GM23338 (cell line): Measurements from ENCODE around the gene SORL1. TPM values are rescaled to one million over a fixed set of nuclear protein-coding genes. Genes with fewer than 3 reads are reported as not detected.

Experiments
- ATAC-seq: fragments of 200-7000 bp; cut with Tn5 transposase; 3 replicates; pipeline ENCODE4 v1.9.1; 2020
- DNase-seq: peaks from one replicate; pipeline ENCODE4 v3.0.0-alpha.2; 2015; ENCODE audit warnings: low spot score
- H2AFZ ChIP-seq: fragments of 200-600 bp; sonication (generic); 2 replicates; pipeline ENCODE4 v1.8.0; 2016; ENCODE audit warnings: antibody characterized with exemption, mild to moderate bottlenecking, moderate library complexity
- H3F3A ChIP-seq: fragments of 200-600 bp; sonication (generic); replicated peaks from 2 replicates; pipeline ENCODE4 v1.8.0; 2017; ENCODE audit warnings: antibody characterized with exemption, mixed run types, low read depth
- H3K27ac ChIP-seq: fragments of 200-600 bp; sonication (generic); 2 replicates; pipeline ENCODE4 v1.6.1; 2016; ENCODE audit warnings: low read depth
- H3K27me3 ChIP-seq: fragments of 200-600 bp; sonication (generic); 2 replicates; pipeline ENCODE4 v1.8.0; 2016; ENCODE audit warnings: mild to moderate bottlenecking, mixed run types, moderate library complexity; ENCODE audit not compliant: insufficient read depth
- H3K36me3 ChIP-seq: fragments of 200-600 bp; sonication (generic); 2 replicates; pipeline ENCODE4 v1.8.0; 2016; ENCODE audit warnings: mild to moderate bottlenecking; ENCODE audit not compliant: insufficient read depth
- H3K4me1 ChIP-seq: fragments of 200-600 bp; sonication (generic); 2 replicates; pipeline ENCODE4 v1.8.0; 2016; ENCODE audit warnings: mild to moderate bottlenecking, moderate library complexity; ENCODE audit not compliant: insufficient read depth
- H3K4me2 ChIP-seq: fragments of 200-600 bp; sonication (generic); 2 replicates; pipeline ENCODE4 v1.7.1; 2017; ENCODE audit warnings: mixed run types
- H3K4me3 ChIP-seq: fragments of 200-600 bp; sonication (generic); 2 replicates; pipeline ENCODE4 v1.6.1; 2016; ENCODE audit warnings: mixed run types
- H3K79me2 ChIP-seq: fragments of 200-600 bp; sonication (generic); replicated peaks from 2 replicates; pipeline ENCODE4 v1.8.0; 2017; ENCODE audit warnings: mild to moderate bottlenecking; ENCODE audit not compliant: insufficient read depth
- H3K9me2 ChIP-seq: fragments of 200-600 bp; sonication (generic); 2 replicates; pipeline ENCODE4 v1.8.0; 2017; ENCODE audit not compliant: insufficient read depth
- H4K20me1 ChIP-seq: fragments of 200-600 bp; sonication (generic); replicated peaks from 2 replicates; pipeline ENCODE4 v1.8.0; 2017; ENCODE audit warnings: mild to moderate bottlenecking; ENCODE audit not compliant: insufficient read depth
- H3K27ac Mint-ChIP-seq: 2 replicates; pipeline ENCODE4 v1.8.0; 2020; ENCODE audit warnings: inconsistent platforms, mild to moderate bottlenecking, moderate library complexity, mixed read lengths
- H3K27me3 Mint-ChIP-seq: 3 replicates; pipeline ENCODE4 v1.8.0; 2022; ENCODE audit warnings: low read depth, mild to moderate bottlenecking, moderate library complexity, mixed read lengths, inconsistent platforms; ENCODE audit not compliant: insufficient read depth, poor library complexity
- H3K36me3 Mint-ChIP-seq: 3 replicates; pipeline ENCODE4 v1.8.0; 2021; ENCODE audit warnings: low read depth, mild to moderate bottlenecking, inconsistent platforms, moderate library complexity, mixed read lengths
- H3K4me1 Mint-ChIP-seq: 3 replicates; pipeline ENCODE4 v1.8.0; 2020; ENCODE audit warnings: mild to moderate bottlenecking, inconsistent platforms, mixed read lengths
- H3K4me3 Mint-ChIP-seq: 3 replicates; pipeline ENCODE4 v1.8.0; 2021; ENCODE audit warnings: moderate library complexity, mild to moderate bottlenecking, inconsistent platforms, mixed read lengths
- H3K9me3 Mint-ChIP-seq: 3 replicates; pipeline ENCODE4 v1.8.0; 2020; ENCODE audit warnings: moderate library complexity, mild to moderate bottlenecking, inconsistent platforms, mixed read lengths
- CREB1 ChIP-seq: fragments of 250-450 bp; sonication (Bioruptor Pico); IDR thresholded peaks from 2 replicates; pipeline ENCODE4 v1.5.0; 2020; ENCODE audit warnings: low read depth, mild to moderate bottlenecking, moderate library complexity
- CTCF ChIP-seq, 2 experiments: fragments of 200-600 bp in 1 of 2; sonication (generic) in 1 of 2; conservative IDR thresholded peaks; 2 replicates each; pipeline versions ENCODE4 v1.5.1 to v1.6.1; 2016 to 2017; ENCODE audit warnings: antibody characterized with exemption in 2 of 2, low read depth in 2 of 2, mild to moderate bottlenecking in 2 of 2, moderate library complexity in 1 of 2
- ETS1 ChIP-seq: IDR thresholded peaks from 2 replicates; pipeline ENCODE4 v1.6.1; 2016; ENCODE audit warnings: antibody characterized with exemption
- EZH2 ChIP-seq: fragments of 200-600 bp; sonication (generic); IDR thresholded peaks from one replicate; pipeline ENCODE4 v1.8.0; 2017; ENCODE audit warnings: antibody characterized with exemption, mild to moderate bottlenecking, low read depth; ENCODE audit not compliant: unreplicated experiment
- EZH2phosphoT487 ChIP-seq: fragments of 200-600 bp; sonication (generic); IDR thresholded peaks from one replicate; pipeline ENCODE4 v1.8.1; 2018; ENCODE audit warnings: antibody characterized with exemption; ENCODE audit not compliant: unreplicated experiment
- JUNB ChIP-seq: IDR thresholded peaks from one replicate; pipeline ENCODE4 v1.6.1; 2016; ENCODE audit warnings: antibody characterized with exemption; ENCODE audit not compliant: unreplicated experiment
- NANOG ChIP-seq: IDR thresholded peaks from 2 replicates; pipeline ENCODE4 v1.6.1; 2016; ENCODE audit warnings: antibody characterized with exemption, borderline replicate concordance
- POLR2AphosphoS5 ChIP-seq: IDR thresholded peaks from 2 replicates; pipeline ENCODE4 v1.6.1; 2016; ENCODE audit warnings: antibody characterized with exemption, low read depth
- REST ChIP-seq: IDR thresholded peaks from one replicate; pipeline ENCODE4 v1.6.1; 2018; ENCODE audit warnings: antibody characterized with exemption; ENCODE audit not compliant: unreplicated experiment
- STAT1 ChIP-seq: IDR thresholded peaks from one replicate; pipeline ENCODE4 v1.6.1; 2016; ENCODE audit warnings: antibody characterized with exemption; ENCODE audit not compliant: unreplicated experiment
- ZNF114 ChIP-seq: fragments of 250-450 bp; sonication (Bioruptor Pico); IDR thresholded peaks from 2 replicates; pipeline ENCODE4 v1.5.0; 2020; ENCODE audit warnings: mild to moderate bottlenecking, moderate library complexity
- ZNF331 ChIP-seq: fragments of 250-450 bp; sonication (Bioruptor Pico); IDR thresholded peaks from 2 replicates; pipeline ENCODE4 v1.5.0; 2020; ENCODE audit warnings: low read depth, mild to moderate bottlenecking, moderate library complexity
- ZNF462 ChIP-seq: fragments of 250-450 bp; sonication (Bioruptor Pico); IDR thresholded peaks from 2 replicates; pipeline ENCODE4 v1.5.0; 2020; ENCODE audit warnings: mild to moderate bottlenecking, moderate library complexity
- polyA plus RNA-seq: library from polyadenylated mRNA; unstranded; fragments of >200 nt; fragmentation: Nextera tagmentation; extraction: Ambion mirVana; gene quantifications from 2 replicates; pipeline ENCODE4 v1.2.1, GENCODE V29; 2016
- total RNA-seq: library from RNA; depleted of rRNA; stranded (reverse); fragments of >200 nt; shearing (Covaris generic); gene quantifications from 2 replicates; pipeline ENCODE4 v1.2.3, GENCODE V29; 2014

The SORL1 gene
- total and polyA plus RNA-seq, 2 experiments from 2014 or later, result 23.0 to 78.8 TPM

DNA sequence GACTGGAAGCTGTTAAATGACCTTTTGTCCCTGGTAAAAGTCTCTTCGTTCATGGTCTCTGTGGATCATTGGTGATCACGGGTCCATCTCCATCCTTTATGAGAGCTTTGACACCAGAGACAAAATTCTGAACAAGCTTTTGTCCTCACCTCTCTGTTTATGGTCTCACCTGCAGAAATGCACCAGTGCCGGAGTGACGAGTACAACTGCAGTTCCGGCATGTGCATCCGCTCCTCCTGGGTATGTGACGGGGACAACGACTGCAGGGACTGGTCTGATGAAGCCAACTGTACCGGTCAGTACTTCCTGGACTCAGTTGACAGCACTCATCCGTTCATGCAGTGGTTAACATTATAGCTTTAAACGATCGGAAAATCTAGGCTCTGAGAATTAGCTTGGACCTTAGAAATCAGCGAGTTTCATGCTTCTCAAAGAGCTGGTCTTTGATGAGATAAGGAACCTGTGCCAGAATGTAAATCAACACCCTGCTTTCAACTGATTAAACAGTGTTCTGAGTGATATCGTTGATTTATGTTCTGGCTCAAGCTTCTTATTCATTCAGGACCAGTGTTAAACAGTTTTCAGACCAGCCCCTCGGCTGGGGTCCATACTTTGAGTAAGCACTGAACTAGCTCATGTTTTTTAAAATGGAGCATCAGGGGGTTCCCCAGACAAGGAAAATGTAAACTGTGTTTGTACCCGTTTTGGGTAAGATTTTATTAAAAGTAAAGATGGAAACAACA lies 125.2 kb downstream of the SORL1 start:
- no peak for ATAC-seq

More for the DNA sequence above, 125.2 kb downstream of the SORL1 start:
- Histone ChIP-seq H3K27me3 (no peaks in the 10 kb centered on the region), H3K4me1 (no peaks in the 10 kb centered on the region), H3K9me2 (no peaks in the 10 kb centered on the region), H3K4me3 (no peak overlapping the region), H2AFZ (no peak overlapping the region), H4K20me1 (0 out of 2 replicates have a peak, but pooled peaks cover 5% of the 10 kb centered on the region), H3K4me2 (no peak overlapping the region), H3K27ac (no peak overlapping the region), H3K36me3 (peaks cover 59% of the 10 kb centered on the region), H3K79me2 (no peaks in the 10 kb centered on the region), H3F3A (no peaks in the 10 kb centered on the region)
- Mint-ChIP-seq H3K36me3 (peaks cover 87% of the 10 kb centered on the region), H3K27ac (no peak overlapping the region), H3K9me3 (peaks cover 11% of the 10 kb centered on the region), H3K27me3 (no peaks in the 10 kb centered on the region), H3K4me3 (no peak overlapping the region), H3K4me1 (peaks cover 7% of the 10 kb centered on the region; the same call in 2 of the 3 replicates)
- DNase-seq, result no peak
- TF ChIP-seq EZH2 (no peak), ETS1 (no peak), JUNB (no peak), ZNF114 (no peak), CTCF (conservative IDR thresholded peaks at IDR 0.05; ENCODE audit: low read depth in 2 of 2) (no peak), POLR2AphosphoS5 (no peak), STAT1 (no peak), NANOG (no peak), REST (no peak), CREB1 (CRISPR knock-in tag) (no peak), ZNF462 (CRISPR knock-in tag) (no peak), EZH2phosphoT487 (no peak), ZNF331 (no peak)
